Psoas muscle (tissue), 8 donors: ENCODE measurements around the gene PGF. TPM values are rescaled to one million over a fixed set of nuclear protein-coding genes. Genes with fewer than 3 reads are reported as not detected.

ENCODE experiments used
- ATAC-seq, 4 donors: fragments of 200-7000 bp; cut with Tn5 transposase; one replicate each; pipeline ENCODE4 v1.9.1; 2020; ENCODE audit warnings: moderate library complexity in 3 of 4, mild to moderate bottlenecking in 2 of 4
- DNase-seq, 2 donors: peaks; one replicate each; pipeline ENCODE4 v3.0.0-alpha.2; 2020
- H3K27ac ChIP-seq: fragments of 200-600 bp; one replicate; pipeline ENCODE4 v1.8.0; 2022
- H3K27me3 ChIP-seq, 3 donors: fragments of 200-600 bp in 1 of 3; one replicate each; pipeline versions ENCODE4 v1.6.1 to v1.8.0; 2013 to 2022; ENCODE audit warnings: low read length in 2 of 3, mild to moderate bottlenecking in 2 of 3, moderate library complexity in 1 of 3; ENCODE audit not compliant: insufficient read depth in 3 of 3
- H3K36me3 ChIP-seq, 2 donors: fragments of 200-600 bp in 1 of 2; one replicate each; pipeline versions ENCODE4 v1.6.1 to v1.8.0; 2013 to 2022; ENCODE audit warnings: low read depth in 1 of 2, mild to moderate bottlenecking in 1 of 2, moderate library complexity in 1 of 2; ENCODE audit not compliant: insufficient read depth in 1 of 2
- H3K4me1 ChIP-seq: fragments of 200-600 bp; one replicate; pipeline ENCODE4 v1.8.0; 2022
- H3K4me3 ChIP-seq: fragments of 200-600 bp; one replicate; pipeline ENCODE4 v1.8.0; 2022; ENCODE audit warnings: mild to moderate bottlenecking
- H3K9me3 ChIP-seq: fragments of 200-600 bp; one replicate; pipeline ENCODE4 v1.8.0; 2022
- WGBS, 3 donors: extraction: QIAGEN DNeasy Blood & Tissue Kit; methylation state at CpG; one replicate each; pipeline versions ENCODE4 v1.1.6 to v1.1.7; 2013; 5-methylcytosine and 5-hydroxymethylcytosine counted together
- intact Hi-C, 2 donors: fragments of 100-400 bp; cut with DNase I; formaldehyde crosslinking; loops; one replicate each; pipeline versions ENCODE4 v1.11.0 to v1.14.2; 2022
- polyA plus RNA-seq, 3 donors: library from polyadenylated mRNA; stranded (reverse); fragments of 200-250 nt; gene quantifications; one replicate each; pipeline ENCODE4 v1.2.3, GENCODE V29; 2013
- total RNA-seq, 4 donors: library from RNA; stranded (reverse); fragmentation: NEBNext Ultra II Directional in 2 of 4; extraction: Animal tissue kit (Norgen Biotek cat#: 25700) in 2 of 4; gene quantifications; one replicate each; pipeline versions ENCODE4 v1.2.1 to v1.2.4, GENCODE V29; 2021 to 2023
- TF ChIP-seq, protein P1 (sequence below): fragments of 200-600 bp; IDR thresholded peaks from one replicate; pipeline ENCODE4 v1.8.0; 2022; ENCODE audit warnings: antibody characterized with exemption
- donor health status: healthy with polysubstance abuse.
- donor health status: DM: no; HTN: no; CAD: no; lungs with moderate emphysema.
- donor health status: Bipolar disorder and iron deficiency.
- donor health status: healthy.
- donor health status: DM: yes; HTN: yes; CAD: no.
- donor health status: DM: no; HTN: no; CAD: no.
- donor health status: DM: no; HTN: no; CAD: no.
- donor health status: DM: yes; HTN: yes; CAD: no.

The PGF gene
- total and polyA plus RNA-seq, 7 donors, result 2.5 to 9.8 (median 7.9) TPM

DNA sequence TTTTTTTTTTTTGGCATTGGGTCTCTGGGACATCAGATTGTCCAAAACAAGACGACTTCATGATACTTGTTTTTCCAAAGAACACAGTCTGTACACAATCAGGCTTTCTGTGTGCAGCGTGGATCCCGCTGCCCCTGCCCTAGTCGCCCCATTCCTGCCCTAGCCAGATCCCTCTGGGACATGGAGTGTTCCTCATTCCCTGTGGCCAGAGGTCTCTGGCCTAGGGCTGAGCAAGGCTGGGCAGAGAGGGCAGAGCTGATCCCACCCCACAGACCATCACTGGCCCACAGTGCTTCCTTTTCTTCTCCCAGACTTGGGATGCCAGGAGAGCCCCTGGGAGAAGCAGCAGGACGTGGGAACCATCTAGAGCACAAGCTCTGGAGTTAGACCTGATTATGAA is 26.4 kb upstream of the PGF start:
- H3K27ac ChIP-seq, result peak overlapping the region; percentile 89
- intact Hi-C loops, result no loop called here
- H3K4me3 ChIP-seq, result no peak overlapping the region
- WGBS, 3 donors, result 78 to 85% (median 82%) methylated on average over 5 of the region's 5 CpGs
- no peak for ATAC-seq
- DNase-seq, result no peak
- H3K27me3 ChIP-seq, result no peaks in the 10 kb centered on the region
- H3K4me1 ChIP-seq, result peaks cover 41% of the 10 kb centered on the region
- H3K36me3 ChIP-seq, result no peaks in the 10 kb centered on the region
- TF ChIP-seq, protein P1, sequence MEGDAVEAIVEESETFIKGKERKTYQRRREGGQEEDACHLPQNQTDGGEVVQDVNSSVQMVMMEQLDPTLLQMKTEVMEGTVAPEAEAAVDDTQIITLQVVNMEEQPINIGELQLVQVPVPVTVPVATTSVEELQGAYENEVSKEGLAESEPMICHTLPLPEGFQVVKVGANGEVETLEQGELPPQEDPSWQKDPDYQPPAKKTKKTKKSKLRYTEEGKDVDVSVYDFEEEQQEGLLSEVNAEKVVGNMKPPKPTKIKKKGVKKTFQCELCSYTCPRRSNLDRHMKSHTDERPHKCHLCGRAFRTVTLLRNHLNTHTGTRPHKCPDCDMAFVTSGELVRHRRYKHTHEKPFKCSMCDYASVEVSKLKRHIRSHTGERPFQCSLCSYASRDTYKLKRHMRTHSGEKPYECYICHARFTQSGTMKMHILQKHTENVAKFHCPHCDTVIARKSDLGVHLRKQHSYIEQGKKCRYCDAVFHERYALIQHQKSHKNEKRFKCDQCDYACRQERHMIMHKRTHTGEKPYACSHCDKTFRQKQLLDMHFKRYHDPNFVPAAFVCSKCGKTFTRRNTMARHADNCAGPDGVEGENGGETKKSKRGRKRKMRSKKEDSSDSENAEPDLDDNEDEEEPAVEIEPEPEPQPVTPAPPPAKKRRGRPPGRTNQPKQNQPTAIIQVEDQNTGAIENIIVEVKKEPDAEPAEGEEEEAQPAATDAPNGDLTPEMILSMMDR, result no peak
- no peaks in the 10 kb centered on the region for H3K9me3 ChIP-seq

- H3K9me3 ChIP-seq, result no peaks in the 10 kb centered on the region
- intact Hi-C loops, result no loop called here
- H3K36me3 ChIP-seq, result no peaks in the 10 kb centered on the region
- no peak overlapping the region for H3K4me3 ChIP-seq
- H3K4me1 ChIP-seq, result peaks cover 41% of the 10 kb centered on the region
- no peaks in the 10 kb centered on the region for H3K27me3 ChIP-seq
- no peak for DNase-seq
- TF ChIP-seq, protein P1, result no peak
- ATAC-seq, result peak in 1 of 4 donors; percentile 4
- WGBS, 3 donors, result 72 to 83% (median 80%) methylated on average over 9 of the region's 9 CpGs
- peak overlapping the region; percentile 89 for H3K27ac ChIP-seq
Observed at GRCh38 chr14:74981462-74981782, 26.0 kb upstream of the PGF start.

GRCh38 chr14:74980731-74981461 is 25.5 kb upstream of the PGF start:
- H3K27ac ChIP-seq, result peak overlapping the region; percentile 89
- H3K4me3 ChIP-seq, result peak overlapping the region; percentile 19
- intact Hi-C loops, result no loop called here
- TF ChIP-seq, protein P1, result no peak
- H3K27me3 ChIP-seq, result no peaks in the 10 kb centered on the region
- no peaks in the 10 kb centered on the region for H3K9me3 ChIP-seq
- peaks cover 41% of the 10 kb centered on the region for H3K4me1 ChIP-seq
- DNase-seq (peak; percentile 59 to 86), ATAC-seq (peak; percentile 41 to 70 (median 63))
- 22 to 35% (median 26%) methylated on average over 32 to 35 of the region's 35 CpGs for WGBS, 3 donors
- H3K36me3 ChIP-seq, result no peaks in the 10 kb centered on the region

GRCh38 chr14:74980398-74980730 is 25.0 kb upstream of the PGF start:
- Histone ChIP-seq H3K4me1 (peaks cover 43% of the 10 kb centered on the region), H3K4me3 (peak overlapping the region; percentile 19), H3K27ac (peak overlapping the region; percentile 89), H3K9me3 (no peaks in the 10 kb centered on the region), H3K36me3 (no peaks in the 10 kb centered on the region), H3K27me3 (no peaks in the 10 kb centered on the region)
- intact Hi-C loops, result no loop called here
- TF ChIP-seq, protein P1, result no peak
- DNase-seq (peak in 1 of 2 donors; percentile 52), ATAC-seq (peak in 1 of 4 donors; percentile 1)
- 70 to 78% (median 74%) methylated on average over 4 of the region's 4 CpGs for WGBS, 3 donors
